NOMO-1 treated with DMSO at 0.1 percent for 48 hours (cell line): Measurements from ENCODE around the gene BCOR.

Experiments
- DNase-seq: peaks from one replicate; lab custom pipeline; 2025; ENCODE audit not compliant: unreplicated experiment; lab: John Stamatoyannopoulos, UW

Gene BCOR

DNA sequence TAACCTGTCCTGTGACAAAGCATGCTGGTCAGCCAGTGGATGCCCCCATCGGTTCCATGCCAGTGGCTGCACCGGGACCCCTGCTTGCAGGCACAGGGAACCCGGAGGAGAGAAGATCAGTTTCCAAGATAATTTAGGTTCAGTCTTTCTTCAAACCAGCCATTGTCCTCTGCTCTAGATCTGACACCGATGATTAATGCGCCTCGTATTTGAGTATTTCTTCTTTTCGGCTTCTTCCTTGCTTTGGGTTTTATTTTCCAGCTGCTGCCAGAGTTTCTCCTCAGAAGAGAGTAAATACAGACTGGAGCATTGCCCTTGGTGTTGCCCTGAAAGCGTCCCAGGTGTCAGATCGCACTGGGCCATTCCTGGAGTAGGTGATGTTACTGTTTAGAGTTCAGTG lies 19.2 kb upstream of the BCOR start:
- no peak for DNase-seq

DNA sequence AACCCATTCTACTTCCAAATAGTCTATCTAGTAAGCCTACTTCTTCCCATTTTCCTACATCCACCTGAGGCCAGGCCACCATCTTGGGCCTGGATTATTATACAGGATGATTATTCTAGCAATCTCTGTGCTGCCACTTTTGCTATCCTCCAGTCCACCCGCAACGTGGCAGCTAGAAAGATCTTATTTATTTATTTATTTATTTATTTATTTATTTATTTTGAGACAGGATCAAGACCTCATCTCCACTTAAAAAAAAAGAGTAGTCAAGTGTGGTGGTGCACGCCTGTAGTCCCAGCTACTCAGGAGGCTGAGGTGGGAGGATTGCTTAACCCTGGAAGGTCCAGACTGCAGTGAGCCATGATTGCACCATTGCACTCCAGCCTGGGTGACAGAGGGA lies 15.2 kb upstream of the BCOR start:
- DNase-seq, result no peak

DNA sequence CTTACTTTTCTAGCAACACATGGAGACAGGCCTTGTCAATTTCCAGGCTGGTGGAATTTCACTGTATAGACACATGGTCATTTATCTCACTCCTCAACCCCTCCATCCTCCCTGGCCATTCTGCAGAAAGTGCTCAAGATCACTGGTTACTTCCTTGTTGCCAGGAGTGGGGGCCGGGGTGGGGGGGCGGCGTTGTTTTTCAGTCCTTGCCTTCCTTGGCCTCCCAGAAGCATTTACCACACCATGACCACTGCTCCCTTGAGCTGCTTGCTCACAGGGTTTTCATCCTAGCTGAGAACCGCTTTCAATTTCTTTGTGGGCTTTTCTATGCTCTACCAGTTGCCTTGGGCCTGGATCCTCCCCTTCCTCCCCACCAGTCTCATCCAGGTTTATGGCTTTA lies 14.1 kb upstream of the BCOR start:
- no peak for DNase-seq

DNA sequence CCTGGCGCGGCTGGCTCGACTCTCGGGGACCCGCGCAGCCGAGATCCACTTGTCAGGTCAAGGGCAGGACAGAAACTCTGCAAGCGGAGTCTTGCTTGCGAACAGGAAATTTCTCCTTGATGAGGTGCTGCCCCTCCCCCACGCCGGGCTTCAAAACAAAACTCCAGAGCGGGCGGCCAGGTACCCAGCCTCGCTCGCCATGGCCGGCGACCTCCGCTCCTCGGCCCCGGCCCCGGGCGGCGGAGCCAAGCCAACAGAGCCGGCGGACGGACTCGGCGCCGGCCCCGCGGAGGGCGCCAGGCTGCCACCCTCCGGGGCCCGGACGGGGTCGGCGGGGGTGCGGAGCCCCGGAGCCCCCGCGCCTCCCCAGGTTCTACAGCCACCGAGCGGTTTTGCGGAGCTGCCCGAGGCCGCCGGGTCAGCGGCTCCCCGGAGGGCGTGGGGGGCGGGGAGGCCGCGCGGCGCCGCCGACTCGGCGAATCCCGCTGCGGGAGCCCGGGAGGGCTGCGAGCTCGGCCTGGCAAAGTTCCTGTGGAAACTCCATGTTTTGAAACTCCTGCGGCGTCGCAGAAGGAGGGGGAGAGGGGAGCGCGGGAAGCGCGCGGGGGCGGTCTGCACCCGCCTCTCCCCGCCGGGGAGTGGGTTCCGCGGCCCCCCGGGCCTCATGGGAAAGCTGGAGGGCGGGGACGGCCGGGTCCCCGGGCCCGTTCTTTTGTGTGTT lies 11.7 kb upstream of the BCOR start:
- DNase-seq, result no peak

DNA sequence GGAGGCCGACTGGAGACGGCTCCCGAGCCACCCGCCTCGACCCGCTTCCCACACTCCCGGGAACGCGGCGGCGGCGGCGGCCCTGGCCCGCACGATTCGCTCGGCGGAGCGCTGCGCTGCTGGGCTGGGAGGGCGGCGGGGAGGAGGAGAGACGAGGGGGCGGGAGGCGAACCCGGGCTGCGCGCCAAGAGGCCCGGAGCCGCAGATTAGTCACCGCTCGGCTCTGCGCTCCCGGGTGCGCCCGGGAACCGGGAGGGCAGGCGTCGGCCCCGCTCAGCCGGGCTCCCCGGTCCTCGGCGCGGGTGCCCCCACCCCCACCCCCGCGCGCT lies 11.2 kb upstream of the BCOR start:
- peak; percentile 21 for DNase-seq

DNA sequence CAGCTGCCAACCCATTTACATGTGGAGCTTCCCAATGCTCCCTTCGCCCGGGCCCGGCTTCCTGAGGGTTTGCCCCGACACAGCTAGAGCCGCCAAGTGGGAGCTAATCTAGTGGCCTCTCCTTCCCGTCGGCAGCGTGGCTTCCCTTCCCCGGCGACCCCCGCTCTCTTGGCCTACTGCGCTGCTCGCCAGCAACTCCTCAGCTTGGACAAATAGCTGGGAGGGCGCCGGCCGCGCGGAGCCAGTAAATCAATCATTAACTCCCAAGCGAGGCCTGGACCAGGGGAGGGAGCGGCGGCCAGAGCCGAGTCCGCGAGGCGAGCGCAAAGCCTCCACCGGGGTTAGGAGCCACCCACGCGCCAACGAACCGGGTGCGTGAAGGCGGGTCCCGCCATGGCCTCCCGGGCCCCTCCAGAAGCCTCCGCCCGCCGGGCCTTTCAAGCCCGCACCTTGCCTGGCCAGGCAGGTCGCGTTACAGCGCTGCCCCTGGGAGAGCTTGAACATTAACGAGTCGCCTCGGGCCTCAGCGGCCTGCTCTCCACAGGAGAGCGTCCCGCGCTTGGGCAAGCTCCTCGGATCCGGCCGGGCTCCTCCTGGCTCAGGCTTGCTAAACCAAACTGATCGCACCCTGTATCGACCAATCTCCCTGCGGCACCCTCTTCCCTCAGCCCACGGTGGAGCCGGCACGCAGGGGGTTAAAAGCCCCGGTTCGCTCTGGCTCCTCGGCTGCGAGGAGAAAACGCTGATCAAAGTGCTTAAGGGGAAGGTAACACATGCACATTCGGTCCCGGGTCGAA lies 10.6 kb upstream of the BCOR start:
- no peak for DNase-seq

DNA sequence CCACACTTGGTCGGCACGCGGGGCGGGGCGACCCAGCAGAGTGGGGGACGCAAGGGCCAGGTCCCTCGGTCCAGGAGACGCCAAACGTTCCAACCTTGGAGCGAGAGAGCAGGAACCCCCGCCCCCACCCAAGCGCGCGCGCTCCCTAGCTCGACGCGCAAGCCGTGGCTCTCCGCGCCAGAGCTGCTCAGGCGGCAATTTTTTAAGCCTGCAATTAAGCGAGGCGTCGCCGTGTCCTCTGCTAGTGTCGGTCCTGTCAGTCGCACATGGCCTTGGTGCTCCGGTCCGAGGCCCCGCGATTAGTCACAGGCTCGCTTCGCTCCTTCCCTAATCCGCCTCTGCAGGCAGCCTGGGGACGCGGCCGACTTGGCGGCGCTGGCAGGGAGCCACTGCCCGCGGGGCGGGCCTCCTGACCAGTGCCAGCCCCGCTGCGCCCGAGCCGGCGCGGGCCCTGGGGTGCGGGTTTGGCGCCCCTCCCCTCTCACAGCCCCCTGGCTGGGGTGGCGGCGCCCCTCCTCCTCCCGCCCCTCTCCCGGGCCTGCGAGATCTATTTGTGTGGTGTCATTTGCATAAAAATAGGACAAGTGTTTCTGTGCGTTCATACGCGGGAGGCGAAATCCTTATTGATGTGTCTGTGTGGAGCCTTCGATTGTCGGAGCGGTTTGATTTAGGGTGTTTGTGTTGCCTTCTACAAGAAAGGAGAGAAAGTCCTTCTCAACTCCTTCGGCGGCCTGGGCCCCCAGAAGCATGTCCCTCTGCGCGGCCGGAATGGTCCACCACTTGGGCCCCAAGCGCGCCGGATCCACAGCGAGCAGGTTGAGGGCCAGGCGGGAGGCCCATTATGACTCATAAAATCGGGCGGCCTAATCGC lies 9.8 kb upstream of the BCOR start:
- peak; percentile 52 for DNase-seq

DNA sequence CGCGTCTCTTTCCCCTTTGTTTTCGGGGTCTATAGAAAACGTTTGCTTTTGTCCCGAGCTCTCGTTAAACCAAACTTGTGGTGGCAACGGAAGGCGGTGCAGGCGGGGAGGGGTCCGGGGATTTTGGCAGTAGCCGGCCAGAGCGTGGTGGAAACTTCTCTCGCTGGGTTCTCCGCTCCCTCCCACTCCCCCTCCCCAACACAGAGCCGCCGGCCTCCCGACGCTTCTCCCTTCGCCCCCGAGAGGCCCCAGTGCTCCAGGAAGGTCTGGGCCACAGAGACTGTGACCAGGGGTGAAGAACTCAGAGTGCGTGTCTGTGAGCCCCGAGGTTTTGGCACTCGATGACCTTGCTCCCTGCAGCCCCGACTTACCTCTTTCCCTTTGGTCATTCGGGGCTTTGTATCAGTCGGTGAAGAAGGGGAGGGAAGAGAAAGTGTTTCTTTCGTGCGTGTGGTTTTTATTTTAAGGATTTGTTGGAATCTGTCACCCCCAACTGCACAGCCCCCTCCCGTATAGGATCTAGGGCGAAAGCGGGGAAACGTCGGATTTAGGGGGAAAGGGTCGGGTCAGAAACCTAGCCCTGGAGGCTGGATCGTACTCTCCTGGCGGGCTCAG lies 9.0 kb upstream of the BCOR start:
- DNase-seq, result no peak

DNA sequence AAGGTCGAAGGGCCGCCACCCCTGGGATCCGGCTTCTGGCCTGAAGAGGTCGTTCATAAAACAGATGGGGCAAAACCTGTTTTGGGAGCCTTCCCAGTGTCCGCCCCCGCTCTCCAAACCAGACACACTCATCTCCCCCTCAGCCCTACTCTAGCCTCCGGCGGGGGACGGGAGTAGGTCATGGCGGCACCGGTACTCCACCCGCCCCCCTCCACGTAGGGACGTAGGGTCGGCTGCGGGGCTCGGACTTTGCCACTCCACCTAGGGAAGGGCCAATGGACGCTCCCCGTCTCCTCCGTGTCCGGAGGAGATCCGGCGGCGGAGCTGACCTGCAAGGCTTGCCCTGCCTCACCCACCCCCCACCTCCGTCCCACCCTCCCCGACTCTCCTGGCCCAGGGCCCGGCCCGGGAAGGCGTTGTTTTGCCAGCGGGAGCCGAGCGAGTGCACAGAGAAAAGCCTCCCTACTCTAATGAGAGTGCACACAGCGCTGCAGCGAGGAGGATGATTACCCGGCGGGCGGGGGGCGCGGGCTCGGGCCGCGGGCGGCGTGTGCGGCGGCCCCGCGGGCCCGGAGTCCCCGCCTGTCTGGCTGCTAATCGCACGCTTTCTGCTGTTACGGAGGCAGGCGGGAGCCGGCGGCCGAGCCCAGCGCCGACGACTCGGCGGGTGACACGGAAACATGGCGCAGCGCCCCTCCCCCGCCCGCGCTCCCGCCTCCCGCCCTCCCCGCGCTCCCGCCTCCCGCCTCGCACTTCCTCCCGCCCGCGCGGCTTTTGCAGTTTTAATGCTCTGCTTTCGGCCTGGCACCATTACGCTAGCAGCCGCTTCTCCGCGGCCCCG lies 8.3 kb upstream of the BCOR start:
- peak; percentile 41 for DNase-seq

DNA sequence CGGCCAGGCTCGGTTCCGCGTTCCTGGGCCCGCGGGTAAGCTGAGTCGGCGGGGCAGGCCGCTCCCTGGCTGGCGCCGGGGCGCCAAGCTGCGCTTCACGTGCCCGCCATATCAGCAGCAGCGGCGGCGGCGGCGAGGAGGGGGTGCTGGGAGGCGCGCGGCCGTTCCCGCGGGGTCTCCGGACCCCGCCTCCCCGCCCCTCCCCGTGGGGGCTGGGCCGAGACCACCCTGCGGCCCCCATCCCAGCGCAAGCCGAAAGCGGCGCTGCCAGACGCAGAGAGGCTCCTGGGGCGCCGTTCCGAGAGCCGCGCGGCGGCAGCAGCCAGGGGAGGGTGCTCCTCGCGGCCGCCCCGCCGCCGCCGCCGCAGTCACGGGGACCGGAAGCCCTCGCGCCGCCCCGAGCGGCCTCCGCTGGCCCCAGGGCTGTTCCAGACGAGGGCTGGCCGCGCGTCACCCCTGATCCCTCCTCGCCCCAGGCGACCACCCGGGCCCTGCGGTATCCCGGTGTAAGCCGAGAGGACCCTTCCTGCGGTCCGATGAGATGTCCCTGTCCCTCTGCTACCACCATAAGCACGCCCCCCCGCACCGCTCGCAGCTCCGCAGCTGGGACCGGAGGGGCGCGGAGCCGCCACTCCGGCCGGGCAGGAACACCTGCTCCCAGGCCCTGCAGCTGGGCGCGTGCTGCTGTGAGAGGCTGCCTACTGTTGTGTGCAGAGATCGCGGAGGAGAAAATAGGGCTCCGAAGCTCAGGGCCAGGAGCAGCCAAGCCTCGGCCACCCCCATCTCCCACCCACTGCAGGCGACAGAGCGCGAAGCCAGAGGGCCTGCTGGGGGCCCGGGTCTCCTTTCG lies 7.5 kb upstream of the BCOR start:
- DNase-seq, result peak; percentile 3

DNA sequence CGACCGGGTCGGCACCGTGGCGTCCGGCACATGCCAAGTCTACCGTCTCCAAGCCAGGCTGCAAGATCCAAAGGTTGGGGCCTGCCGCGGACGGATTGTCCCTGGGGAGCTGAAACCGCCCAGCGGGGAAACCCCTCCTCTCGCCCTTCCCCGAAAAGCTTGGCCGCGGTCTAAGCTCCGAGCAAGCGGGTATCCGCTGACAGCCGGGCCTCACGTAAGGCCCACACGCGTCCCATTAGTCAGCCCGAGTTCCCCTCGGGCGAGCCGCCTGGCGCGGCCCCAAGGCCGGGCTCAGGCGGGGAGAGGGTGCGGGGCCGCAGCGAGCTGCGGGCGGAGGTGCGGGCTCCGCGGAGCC lies 6.8 kb upstream of the BCOR start:
- peak; percentile 2 for DNase-seq

DNA sequence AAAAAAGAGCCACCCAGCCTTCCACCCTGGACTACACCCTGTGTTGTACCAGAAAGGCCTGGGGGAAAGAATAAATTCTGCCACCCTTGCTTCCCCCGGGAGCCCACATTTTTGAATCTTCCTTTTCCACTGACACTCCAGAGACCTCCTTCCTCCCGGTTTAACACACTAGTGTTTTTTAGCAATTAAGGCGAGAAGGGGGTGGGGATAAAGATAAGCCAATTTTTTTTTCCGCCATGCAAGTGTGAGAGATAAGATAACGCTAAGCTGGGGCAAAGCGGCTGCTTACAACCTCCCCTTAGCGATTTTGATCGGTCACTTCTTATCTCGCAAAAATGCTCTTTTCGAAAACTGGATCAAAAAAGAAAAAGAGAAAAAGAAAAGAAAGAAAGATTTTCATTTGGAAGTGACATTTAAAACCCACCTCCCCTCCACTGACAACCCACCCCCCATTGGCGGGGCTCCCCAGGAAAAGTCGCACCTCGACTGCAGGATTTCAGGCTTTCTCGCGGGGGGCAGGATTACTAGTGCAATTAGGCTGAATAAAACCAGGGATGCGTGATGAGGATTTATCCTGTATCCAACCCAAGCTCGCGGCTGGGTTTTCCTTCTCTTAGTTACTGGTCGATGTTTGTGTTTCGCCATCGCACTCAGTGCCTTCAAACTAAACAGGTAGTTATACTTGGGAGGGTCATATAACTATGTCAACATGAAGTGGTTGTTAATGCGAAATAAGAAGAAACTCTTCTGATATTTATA lies 6.0 kb upstream of the BCOR start:
- DNase-seq, result no peak

DNA sequence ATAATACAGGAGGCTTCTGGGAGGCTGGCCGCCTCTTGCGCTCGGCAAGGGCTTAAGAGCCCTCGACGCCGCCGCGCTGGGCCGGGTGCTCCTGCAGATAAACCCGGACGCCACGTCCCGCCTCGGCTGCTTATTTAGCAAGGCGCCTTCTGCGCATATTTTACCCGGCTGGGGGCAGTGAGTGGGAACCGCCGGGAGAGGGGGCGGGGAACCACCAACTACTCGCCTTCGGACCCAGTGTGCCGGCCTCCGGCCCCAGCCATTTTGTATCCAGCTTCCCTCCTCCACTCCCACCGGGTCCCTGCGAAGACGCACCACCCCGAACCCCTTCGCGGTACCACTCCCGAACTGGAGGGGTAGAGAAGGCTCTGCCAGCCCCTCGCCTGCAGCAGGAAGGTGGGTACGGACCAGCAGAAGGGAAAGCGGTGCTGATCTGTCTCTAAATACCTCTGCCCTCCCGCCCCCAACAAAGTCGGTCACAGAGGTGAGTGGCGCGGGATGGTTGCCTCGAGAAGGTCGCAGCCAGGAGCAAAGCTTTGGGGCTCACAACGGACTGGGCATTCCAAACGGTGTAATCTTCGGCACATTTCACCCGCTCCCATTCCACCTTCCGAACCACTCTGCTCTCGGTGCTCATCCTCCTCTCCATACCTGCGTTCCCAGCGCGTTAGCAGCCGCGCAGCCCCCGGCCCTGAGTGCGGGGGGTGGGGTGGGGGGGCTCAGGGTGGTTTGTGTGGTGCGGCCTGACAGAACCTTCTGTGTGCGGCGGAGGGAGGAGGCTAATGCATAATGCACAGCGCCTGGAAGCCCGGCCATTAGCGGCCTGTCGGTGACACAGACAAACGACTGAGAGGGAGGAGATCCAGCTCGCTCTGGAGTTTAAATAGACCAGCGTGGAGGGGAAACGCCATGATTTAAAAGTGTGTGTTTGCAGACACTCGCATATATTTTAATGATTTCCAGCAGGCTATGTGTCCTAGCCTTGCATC lies 4.9 kb upstream of the BCOR start:
- no peak for DNase-seq

DNA sequence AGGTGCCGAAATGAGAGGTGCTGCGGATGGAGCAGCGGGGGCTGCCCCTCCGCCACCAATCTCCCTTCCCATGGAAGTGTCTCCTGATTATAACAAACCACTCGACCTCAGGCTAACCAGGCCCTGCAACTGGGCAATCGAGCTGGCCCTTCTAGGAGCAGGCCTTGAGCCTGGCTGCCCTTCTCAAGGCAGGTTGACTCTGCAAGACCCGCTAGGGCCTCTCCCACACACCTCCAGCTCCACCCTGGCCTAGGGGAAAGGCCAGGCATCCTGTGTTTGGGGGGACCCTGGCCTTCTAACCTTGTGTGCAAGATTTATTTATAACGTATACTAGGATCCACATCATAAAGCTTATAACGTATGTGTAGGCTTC lies 3.7 kb upstream of the BCOR start:
- DNase-seq, result no peak

DNA sequence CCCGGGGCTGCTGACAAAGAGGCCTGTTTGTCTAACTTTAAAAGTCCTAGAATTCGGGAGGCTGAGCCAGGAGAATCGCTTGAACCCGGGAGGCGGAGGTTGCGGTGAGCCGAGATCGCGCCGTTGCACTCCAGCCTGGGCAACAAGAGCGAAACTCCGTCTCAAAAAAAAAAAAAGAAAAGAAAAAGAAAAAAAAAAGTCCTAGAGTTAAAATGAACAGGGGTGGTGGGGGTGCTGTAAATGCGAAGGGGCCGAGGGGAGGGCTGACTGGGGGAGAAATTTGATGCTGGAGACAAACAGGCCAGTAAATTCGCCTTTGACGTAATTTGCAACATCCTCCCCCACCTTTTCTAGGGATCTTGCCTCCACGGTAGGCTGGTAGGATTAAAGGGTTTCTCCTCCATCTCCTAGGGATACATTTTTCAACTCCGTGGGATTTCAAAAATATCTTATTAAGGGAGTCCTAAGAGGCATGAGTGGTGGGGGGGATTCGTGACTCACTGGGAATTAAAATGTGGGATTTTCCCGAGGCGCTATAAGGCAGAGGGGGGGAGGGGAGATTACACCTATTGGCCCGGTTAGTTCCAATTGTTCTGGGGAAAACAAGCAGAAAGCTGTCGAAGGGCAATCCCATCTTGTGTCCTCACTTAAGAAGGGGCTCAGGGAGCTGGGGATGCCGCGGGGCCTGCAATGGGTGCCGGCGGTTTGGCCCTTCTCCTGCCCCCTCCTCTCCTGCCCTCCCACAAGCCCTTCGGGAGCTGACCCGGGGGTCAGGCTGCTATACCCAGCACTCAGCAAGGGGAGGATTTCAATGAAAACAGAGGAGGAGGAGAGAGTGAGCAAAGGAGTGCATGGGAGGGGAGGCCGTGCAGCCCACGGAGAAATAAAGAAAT lies 3.0 kb upstream of the BCOR start:
- DNase-seq, result no peak

DNA sequence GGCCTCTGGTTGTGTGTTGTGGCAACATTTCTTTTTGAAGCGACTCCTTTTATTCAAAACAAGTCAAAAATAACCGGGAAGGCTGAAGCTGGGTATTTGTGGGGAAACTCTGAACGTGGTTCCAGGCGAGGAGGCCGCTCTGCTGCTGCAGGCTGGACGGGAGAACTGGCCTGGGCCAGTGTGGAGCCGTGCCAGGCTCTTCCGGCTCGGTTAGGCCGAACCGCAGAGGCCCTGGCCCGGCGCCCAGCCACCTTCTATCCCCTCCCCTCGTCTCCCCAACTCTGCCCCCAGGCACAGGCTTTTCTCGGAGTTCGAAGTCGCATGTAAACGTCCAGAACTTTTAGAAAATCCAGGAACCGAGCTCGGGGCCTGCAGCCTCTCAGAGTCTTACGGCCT lies 2.4 kb upstream of the BCOR start:
- no peak for DNase-seq
